GM12874 (cell line): ENCODE data around the gene ARHGAP28.

Source experiments
- TF ChIP-seq, protein P1 (sequence below): IDR thresholded peaks from 2 replicates; pipeline ENCODE4 v1.5.1; 2011; ENCODE audit warnings: low read depth, mild to moderate bottlenecking, control low read depth, low read length, moderate library complexity; ENCODE audit not compliant: insufficient read depth

The ARHGAP28 gene

GRCh38 chr18:6785001-6785400 is 55.5 kb downstream of the ARHGAP28 start:
- TF ChIP-seq, protein P1, sequence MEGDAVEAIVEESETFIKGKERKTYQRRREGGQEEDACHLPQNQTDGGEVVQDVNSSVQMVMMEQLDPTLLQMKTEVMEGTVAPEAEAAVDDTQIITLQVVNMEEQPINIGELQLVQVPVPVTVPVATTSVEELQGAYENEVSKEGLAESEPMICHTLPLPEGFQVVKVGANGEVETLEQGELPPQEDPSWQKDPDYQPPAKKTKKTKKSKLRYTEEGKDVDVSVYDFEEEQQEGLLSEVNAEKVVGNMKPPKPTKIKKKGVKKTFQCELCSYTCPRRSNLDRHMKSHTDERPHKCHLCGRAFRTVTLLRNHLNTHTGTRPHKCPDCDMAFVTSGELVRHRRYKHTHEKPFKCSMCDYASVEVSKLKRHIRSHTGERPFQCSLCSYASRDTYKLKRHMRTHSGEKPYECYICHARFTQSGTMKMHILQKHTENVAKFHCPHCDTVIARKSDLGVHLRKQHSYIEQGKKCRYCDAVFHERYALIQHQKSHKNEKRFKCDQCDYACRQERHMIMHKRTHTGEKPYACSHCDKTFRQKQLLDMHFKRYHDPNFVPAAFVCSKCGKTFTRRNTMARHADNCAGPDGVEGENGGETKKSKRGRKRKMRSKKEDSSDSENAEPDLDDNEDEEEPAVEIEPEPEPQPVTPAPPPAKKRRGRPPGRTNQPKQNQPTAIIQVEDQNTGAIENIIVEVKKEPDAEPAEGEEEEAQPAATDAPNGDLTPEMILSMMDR = no peak

- TF ChIP-seq, protein P1 = no peak
Observed at GRCh38 chr18:6785411-6785810, 55.9 kb downstream of the ARHGAP28 start.

DNA sequence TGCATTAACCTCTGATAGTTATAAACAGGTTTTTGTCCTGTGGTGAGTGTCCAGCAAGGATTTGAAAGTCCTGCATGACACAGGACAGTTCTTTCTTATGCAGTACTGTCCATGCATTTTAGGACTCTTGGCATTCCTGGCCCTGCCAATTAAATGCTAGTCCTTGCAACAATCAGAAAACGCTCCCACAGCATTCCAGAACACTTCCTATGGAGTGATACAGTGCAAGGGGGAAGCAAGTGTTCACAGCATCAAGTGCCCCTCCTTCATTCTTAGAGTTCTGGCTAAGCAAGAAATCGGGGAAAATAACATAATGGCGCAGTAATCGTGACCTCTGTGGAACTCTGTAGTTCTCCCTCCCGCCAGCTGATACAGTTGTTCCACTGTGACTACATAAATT is 62.9 kb downstream of the ARHGAP28 start:
- TF ChIP-seq, protein P1 = no peak

DNA sequence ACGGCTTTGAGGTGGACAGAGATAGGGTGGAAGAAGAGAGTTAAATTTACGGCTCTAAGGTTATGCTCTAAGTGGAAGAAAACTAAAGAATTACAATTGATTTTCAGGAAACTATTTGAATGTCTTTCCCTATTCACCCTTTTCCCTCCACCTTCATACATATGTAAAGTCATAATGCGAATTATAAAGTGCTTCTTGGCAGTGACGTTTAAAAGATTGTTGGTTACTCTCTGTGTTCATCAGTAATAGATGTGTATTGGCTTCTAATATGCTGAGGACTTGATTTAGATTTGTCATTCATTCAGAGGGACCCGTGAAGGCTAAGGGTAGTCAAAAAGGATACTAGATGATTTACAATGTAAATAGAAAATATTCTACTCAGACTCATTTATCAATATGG is 63.9 kb downstream of the ARHGAP28 start:
- TF ChIP-seq, protein P1 = no peak

DNA sequence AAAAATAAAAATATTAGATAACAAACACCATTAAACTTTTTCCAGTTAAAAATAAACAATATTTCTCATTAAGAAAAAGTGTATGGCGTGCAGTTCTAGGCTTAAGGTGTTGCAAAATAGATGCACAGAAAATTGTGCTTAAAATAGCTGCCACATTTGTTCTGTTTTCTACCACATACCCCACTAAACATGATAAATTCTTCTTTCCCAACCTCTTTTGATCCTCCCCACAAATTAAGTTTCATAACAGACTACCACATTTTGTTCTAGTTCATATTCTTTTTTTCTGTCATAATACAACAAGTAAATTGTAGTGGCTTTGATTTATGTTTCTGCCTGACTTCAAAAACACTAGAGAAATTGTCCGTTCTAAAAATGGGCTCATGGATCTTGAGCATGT is 64.5 kb downstream of the ARHGAP28 start:
- TF ChIP-seq, protein P1 = no peak

- TF ChIP-seq, protein P1 = no peak
Observed at GRCh38 chr18:6795307-6795706, 65.8 kb downstream of the ARHGAP28 start.

DNA sequence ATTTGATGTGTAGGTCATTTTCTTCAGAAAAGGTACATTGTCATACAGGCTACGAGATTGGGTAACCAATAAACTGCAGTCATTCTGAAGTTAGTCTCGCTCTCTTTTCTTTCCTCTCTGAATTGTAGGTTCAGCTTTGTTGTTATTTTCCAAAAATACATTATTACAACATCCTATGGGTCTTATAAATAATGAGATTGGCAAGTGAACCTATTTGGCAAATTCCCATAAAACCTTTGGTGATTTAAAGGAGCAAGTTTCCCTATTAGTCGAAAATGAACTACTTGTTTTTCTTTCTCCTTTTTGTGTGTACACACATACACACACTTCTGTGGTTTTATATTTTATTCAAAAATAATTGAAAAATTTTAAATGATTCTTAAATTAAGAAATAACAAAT is 67.0 kb downstream of the ARHGAP28 start:
- TF ChIP-seq, protein P1 = no peak

DNA sequence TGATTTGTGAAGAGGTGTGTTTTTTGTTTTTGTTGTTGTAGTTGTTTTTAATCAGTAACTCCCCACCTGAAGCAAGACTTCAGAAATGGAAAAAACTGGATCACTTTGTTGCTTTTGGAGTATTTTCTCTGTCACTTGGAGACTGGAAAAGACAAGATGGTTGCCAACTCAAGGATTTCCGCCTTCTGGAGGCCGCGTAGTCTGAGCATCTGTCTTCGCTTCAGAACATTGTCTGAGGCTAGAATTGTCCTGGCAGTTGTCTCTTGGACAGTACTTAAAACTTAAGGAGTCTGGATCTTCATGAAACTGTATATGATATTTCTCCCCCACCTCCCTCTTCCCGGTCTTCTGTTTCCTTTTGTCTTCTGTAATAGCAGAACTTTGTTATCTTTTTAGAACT is 67.7 kb downstream of the ARHGAP28 start:
- TF ChIP-seq, protein P1 = no peak
